ENCODE data around the gene DVL1.

- no peak for TF ChIP-seq CTCF (IDR thresholded peaks at IDR 0.05 in 2 of 3, conservative IDR thresholded peaks at IDR 0.05 in 1 of 3; ENCODE audit: insufficient read depth in 2 of 3, low read depth in 1 of 3, low read length in 3 of 3)
- TF ChIP-seq E2F3 (CRISPR knock-in tag; IDR thresholded peaks at IDR 0.05): no peak
- no peak for TF ChIP-seq ZNF253 (CRISPR knock-in tag; conservative IDR thresholded peaks at IDR 0.05)
- no peak for TF ChIP-seq IRF2 (CRISPR knock-in tag; IDR thresholded peaks at IDR 0.05)
- no peak for TF ChIP-seq HMBOX1 (IDR thresholded peaks at IDR 0.05)
- no peak for TF ChIP-seq CBFB (CRISPR knock-in tag; IDR thresholded peaks at IDR 0.05)
- no peak for TF ChIP-seq BRF1 (IDR thresholded peaks at IDR 0.05; ENCODE audit: borderline replicate concordance, extremely low read depth, insufficient read length)
- no peak for TF ChIP-seq POLR2A (conservative IDR thresholded peaks at IDR 0.05)
- TF ChIP-seq HDAC6 (IDR thresholded peaks at IDR 0.05; ENCODE audit: low read depth, low read length): no peak
- no peak for TF ChIP-seq ZBTB7A (IDR thresholded peaks at IDR 0.05; ENCODE audit: borderline replicate concordance, control insufficient read depth, low read depth, low read length)
- TF ChIP-seq REST (IDR thresholded peaks at IDR 0.05; ENCODE audit: borderline replicate concordance): no peak
- TF ChIP-seq REST (CRISPR knock-in tag; IDR thresholded peaks at IDR 0.05; ENCODE audit: low read depth): no peak
Observed at GRCh38 chr1:1291023-1291528, 58.1 kb downstream of the DVL1 start.
